Measurements from ENCODE around the gene COG4.
"Not testable (repeated sequence)": the region's sequence is repeated elsewhere in the genome, so short reads cannot be mapped to it uniquely, and the experiment has no call there.

The COG4 gene

DNA sequence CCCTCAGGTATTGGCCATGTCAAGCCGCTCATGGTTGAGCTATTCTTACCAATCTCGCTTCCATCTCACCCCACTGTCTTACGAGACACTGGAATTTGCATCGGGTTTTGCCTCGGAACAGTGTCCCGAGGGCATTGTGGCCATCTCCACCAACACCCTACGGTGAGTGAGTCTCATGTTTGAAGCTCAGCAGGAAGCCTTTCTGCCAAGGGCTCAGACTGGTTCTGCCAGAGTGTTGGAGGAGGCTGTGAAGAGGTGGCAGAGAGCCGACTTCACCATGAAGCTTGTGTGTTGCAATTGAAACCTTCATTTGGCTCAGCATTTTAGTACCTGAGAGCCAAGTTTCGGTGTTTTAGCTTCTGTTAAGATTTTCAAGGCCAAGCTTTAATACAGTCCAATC lies 38.3 kb upstream of the COG4 start:
- no peak for DNase-seq
- no peaks in the 10 kb centered on the region for H3K27me3 ChIP-seq (replicated peaks; ENCODE audit: control insufficient read depth, insufficient read depth, low read length, poor library complexity, severe bottlenecking)
- H3K4me1 ChIP-seq (ENCODE audit: control insufficient read depth, insufficient read depth, low read length, poor library complexity, severe bottlenecking), result no peaks in the 10 kb centered on the region
- H3K36me3 ChIP-seq (ENCODE audit: control insufficient read depth, insufficient read depth, low read length), result peaks cover 96% of the 10 kb centered on the region
- H3K4me3 ChIP-seq (ENCODE audit: insufficient read depth, low read depth, low read length, poor library complexity, severe bottlenecking), result no peak overlapping the region
- no peak overlapping the region for H3K27ac ChIP-seq (ENCODE audit: insufficient read depth, low read length, poor library complexity, severe bottlenecking)
- no peaks in the 10 kb centered on the region for H3K9me3 ChIP-seq (ENCODE audit: control insufficient read depth, low read length)

DNA sequence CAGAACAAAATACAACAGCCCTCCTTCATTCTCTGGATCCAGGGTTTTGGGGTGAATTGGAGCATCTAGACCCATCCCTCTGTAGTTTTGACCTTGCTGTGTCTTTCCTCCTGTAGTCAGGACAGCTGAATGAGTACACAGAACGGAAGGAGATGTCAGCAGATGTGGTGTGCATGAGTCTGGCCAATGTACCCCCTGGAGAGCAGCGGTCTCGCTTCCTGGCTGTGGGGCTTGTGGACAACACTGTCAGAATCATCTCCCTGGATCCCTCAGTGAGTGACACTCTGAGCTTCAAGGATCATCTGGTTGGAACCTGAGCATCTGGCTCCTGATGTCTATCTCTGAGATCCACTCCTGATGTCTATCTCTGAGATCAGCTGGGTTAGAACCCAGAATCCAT lies 32.7 kb upstream of the COG4 start:
- Histone ChIP-seq H3K36me3 (ENCODE audit: control insufficient read depth, insufficient read depth, low read length) (peaks cover 96% of the 10 kb centered on the region), H3K4me3 (ENCODE audit: insufficient read depth, low read depth, low read length, poor library complexity, severe bottlenecking) (no peak overlapping the region)

DNA sequence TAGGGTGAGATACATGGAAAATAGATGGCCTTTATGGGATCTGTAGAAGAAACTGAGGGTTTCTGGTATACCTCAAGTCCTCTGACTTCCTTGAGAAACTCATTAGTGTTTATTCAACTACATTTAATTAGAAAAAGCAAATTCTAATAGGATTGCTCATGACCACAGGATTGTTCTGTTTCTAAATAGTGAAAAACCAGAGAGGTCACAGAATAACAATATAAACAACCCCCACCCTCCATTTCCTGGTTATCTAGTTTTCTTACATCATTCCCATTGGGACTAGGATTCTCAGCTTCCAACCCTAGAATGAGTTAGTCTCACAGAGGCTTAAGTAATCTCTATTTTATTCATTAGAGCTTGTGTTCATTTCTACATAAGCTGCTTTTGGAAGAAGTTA lies 30.3 kb upstream of the COG4 start:
- Histone ChIP-seq H3K4me3 (ENCODE audit: insufficient read depth, low read depth, low read length, poor library complexity, severe bottlenecking) (no peak overlapping the region), H3K36me3 (ENCODE audit: control insufficient read depth, insufficient read depth, low read length) (peaks cover 96% of the 10 kb centered on the region), H3K27ac (ENCODE audit: insufficient read depth, low read length, poor library complexity, severe bottlenecking) (no peak overlapping the region), H3K4me1 (ENCODE audit: control insufficient read depth, insufficient read depth, low read length, poor library complexity, severe bottlenecking) (no peaks in the 10 kb centered on the region), H3K27me3 (replicated peaks; ENCODE audit: control insufficient read depth, insufficient read depth, low read length, poor library complexity, severe bottlenecking) (no peaks in the 10 kb centered on the region), H3K9me3 (ENCODE audit: control insufficient read depth, low read length) (no peaks in the 10 kb centered on the region)
- DNase-seq, result no peak

More for the DNA sequence above, 32.7 kb upstream of the COG4 start:
- H3K9me3 ChIP-seq (ENCODE audit: control insufficient read depth, low read length), result no peaks in the 10 kb centered on the region
- no peaks in the 10 kb centered on the region for H3K27me3 ChIP-seq (replicated peaks; ENCODE audit: control insufficient read depth, insufficient read depth, low read length, poor library complexity, severe bottlenecking)
- H3K27ac ChIP-seq (ENCODE audit: insufficient read depth, low read length, poor library complexity, severe bottlenecking), result no peak overlapping the region
- no peaks in the 10 kb centered on the region for H3K4me1 ChIP-seq (ENCODE audit: control insufficient read depth, insufficient read depth, low read length, poor library complexity, severe bottlenecking)
- no peak for DNase-seq

DNA sequence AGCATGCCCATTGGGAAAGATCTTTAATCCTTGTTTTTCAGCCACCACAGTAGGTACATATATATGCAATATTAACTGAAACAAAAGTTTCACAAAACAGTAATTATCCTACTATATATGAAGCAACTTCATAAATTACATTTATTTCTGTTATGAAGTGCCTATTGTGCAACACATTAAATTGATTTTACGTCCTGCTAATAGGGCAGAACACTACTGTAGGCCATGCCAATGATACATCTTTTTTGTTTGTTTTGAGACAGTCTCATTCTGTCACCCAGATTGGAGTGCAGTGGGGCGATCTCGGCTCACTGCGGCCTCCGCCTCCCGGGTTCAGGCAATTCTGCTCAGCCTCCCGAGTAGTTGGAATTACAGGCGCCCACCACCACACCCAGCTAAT lies 29.3 kb upstream of the COG4 start:
- Histone ChIP-seq H3K4me3 (ENCODE audit: insufficient read depth, low read depth, low read length, poor library complexity, severe bottlenecking) (no peak overlapping the region), H3K27me3 (replicated peaks; ENCODE audit: control insufficient read depth, insufficient read depth, low read length, poor library complexity, severe bottlenecking) (no peaks in the 10 kb centered on the region), H3K9me3 (ENCODE audit: control insufficient read depth, low read length) (no peaks in the 10 kb centered on the region), H3K36me3 (ENCODE audit: control insufficient read depth, insufficient read depth, low read length) (peaks cover 96% of the 10 kb centered on the region), H3K27ac (ENCODE audit: insufficient read depth, low read length, poor library complexity, severe bottlenecking) (no peak overlapping the region), H3K4me1 (ENCODE audit: control insufficient read depth, insufficient read depth, low read length, poor library complexity, severe bottlenecking) (no peaks in the 10 kb centered on the region)
- no peak for DNase-seq

DNA sequence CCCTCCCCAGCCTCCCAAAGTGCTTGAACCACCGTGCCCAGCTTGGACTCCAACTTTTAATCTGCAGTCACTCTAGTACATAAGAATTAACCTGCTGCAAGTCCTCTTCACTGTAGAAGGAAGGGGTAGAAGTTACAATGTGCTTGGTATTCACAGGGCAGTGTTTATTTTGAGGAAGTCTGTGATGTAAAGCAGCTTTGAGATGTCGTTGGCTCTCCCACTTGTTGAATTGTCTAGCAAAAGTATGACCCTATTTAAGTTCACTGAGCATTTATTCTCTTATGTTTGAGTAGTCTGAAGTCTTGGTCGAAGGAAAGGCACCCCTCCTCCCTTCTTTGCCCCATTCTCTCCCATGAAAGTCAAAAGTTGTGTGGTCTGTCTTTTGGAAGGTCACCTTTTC lies 28.4 kb upstream of the COG4 start:
- no peak for DNase-seq
- no peaks in the 10 kb centered on the region for H3K4me1 ChIP-seq (ENCODE audit: control insufficient read depth, insufficient read depth, low read length, poor library complexity, severe bottlenecking)
- no peaks in the 10 kb centered on the region for H3K9me3 ChIP-seq (ENCODE audit: control insufficient read depth, low read length)
- peaks cover 92% of the 10 kb centered on the region for H3K36me3 ChIP-seq (ENCODE audit: control insufficient read depth, insufficient read depth, low read length)
- H3K4me3 ChIP-seq (ENCODE audit: insufficient read depth, low read depth, low read length, poor library complexity, severe bottlenecking), result no peak overlapping the region
- H3K27ac ChIP-seq (ENCODE audit: insufficient read depth, low read length, poor library complexity, severe bottlenecking), result no peak overlapping the region
- H3K27me3 ChIP-seq (replicated peaks; ENCODE audit: control insufficient read depth, insufficient read depth, low read length, poor library complexity, severe bottlenecking), result no peaks in the 10 kb centered on the region

DNA sequence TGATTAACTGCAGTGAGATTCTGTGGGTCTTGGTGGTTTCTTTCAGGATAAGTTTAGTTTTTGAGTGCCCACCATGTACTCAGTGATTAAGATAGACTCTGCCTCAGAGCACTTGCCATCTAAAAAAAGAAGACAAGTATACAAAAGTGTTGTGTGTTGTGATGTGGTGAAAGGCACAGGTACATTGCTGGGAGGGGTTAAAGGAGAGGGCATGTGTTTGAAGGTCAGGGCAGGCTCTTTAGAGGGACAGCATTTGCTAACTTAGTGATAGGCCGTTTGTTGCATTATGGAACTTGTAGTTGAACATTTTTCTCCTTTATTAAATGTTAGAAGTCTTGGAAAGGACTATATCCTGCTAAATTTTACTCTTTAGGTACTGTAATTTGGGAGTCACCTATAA lies 26.7 kb upstream of the COG4 start:
- DNase-seq, result no peak
- Histone ChIP-seq H3K27ac (ENCODE audit: insufficient read depth, low read length, poor library complexity, severe bottlenecking) (no peak overlapping the region), H3K27me3 (replicated peaks; ENCODE audit: control insufficient read depth, insufficient read depth, low read length, poor library complexity, severe bottlenecking) (no peaks in the 10 kb centered on the region), H3K9me3 (ENCODE audit: control insufficient read depth, low read length) (no peaks in the 10 kb centered on the region), H3K4me3 (ENCODE audit: insufficient read depth, low read depth, low read length, poor library complexity, severe bottlenecking) (no peak overlapping the region), H3K4me1 (ENCODE audit: control insufficient read depth, insufficient read depth, low read length, poor library complexity, severe bottlenecking) (no peaks in the 10 kb centered on the region), H3K36me3 (ENCODE audit: control insufficient read depth, insufficient read depth, low read length) (peaks cover 89% of the 10 kb centered on the region)

DNA sequence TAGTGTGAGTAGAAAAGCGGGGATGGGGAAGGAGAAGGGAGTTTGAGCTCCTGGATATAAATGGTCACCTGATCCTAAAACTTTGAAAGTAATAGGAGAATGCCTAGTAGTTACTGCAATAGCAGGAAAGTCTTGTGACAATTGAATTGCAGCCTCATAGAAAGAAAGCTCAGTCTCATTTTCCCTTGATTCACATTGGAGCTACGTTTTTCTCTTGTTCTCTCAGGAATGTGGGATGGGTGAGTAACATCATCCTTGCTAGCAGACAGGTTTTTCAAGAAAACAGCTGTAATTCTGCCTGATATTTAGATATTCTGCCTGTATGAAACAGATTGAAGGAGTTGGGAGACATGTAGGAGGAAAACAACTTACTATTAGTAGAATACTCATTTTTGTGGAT lies 25.6 kb upstream of the COG4 start:
- H3K4me3 ChIP-seq (ENCODE audit: insufficient read depth, low read depth, low read length, poor library complexity, severe bottlenecking), result no peak overlapping the region
- peaks cover 89% of the 10 kb centered on the region for H3K36me3 ChIP-seq (ENCODE audit: control insufficient read depth, insufficient read depth, low read length)
- H3K9me3 ChIP-seq (ENCODE audit: control insufficient read depth, low read length), result no peaks in the 10 kb centered on the region
- no peaks in the 10 kb centered on the region for H3K27me3 ChIP-seq (replicated peaks; ENCODE audit: control insufficient read depth, insufficient read depth, low read length, poor library complexity, severe bottlenecking)
- H3K27ac ChIP-seq (ENCODE audit: insufficient read depth, low read length, poor library complexity, severe bottlenecking), result no peak overlapping the region
- no peak for DNase-seq
- H3K4me1 ChIP-seq (ENCODE audit: control insufficient read depth, insufficient read depth, low read length, poor library complexity, severe bottlenecking), result no peaks in the 10 kb centered on the region

DNA sequence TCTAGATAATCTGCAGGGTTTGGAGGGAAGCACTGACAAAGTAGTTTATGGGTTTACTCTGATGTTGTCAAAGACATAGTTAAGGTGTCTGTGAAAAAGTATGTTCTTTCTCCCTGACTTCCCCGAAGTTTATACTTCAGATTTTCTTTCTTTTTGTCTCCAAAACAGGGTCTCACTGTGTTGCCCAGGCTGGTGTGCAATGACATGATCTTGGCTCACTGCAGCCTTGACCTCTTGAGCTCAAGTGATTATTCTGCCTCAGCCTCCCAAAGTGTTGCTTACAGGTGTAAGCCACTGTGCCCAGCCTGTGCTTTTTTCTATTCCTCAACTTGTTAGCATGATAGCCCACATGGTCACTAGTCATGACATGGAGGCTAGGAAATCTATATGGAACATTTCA lies 21.2 kb upstream of the COG4 start:
- Histone ChIP-seq H3K27me3 (replicated peaks; ENCODE audit: control insufficient read depth, insufficient read depth, low read length, poor library complexity, severe bottlenecking) (no peaks in the 10 kb centered on the region), H3K4me1 (ENCODE audit: control insufficient read depth, insufficient read depth, low read length, poor library complexity, severe bottlenecking) (no peaks in the 10 kb centered on the region), H3K9me3 (ENCODE audit: control insufficient read depth, low read length) (no peaks in the 10 kb centered on the region), H3K4me3 (ENCODE audit: insufficient read depth, low read depth, low read length, poor library complexity, severe bottlenecking) (no peak overlapping the region), H3K27ac (ENCODE audit: insufficient read depth, low read length, poor library complexity, severe bottlenecking) (no peak overlapping the region), H3K36me3 (ENCODE audit: control insufficient read depth, insufficient read depth, low read length) (peaks cover 92% of the 10 kb centered on the region)
- DNase-seq, result no peak

DNA sequence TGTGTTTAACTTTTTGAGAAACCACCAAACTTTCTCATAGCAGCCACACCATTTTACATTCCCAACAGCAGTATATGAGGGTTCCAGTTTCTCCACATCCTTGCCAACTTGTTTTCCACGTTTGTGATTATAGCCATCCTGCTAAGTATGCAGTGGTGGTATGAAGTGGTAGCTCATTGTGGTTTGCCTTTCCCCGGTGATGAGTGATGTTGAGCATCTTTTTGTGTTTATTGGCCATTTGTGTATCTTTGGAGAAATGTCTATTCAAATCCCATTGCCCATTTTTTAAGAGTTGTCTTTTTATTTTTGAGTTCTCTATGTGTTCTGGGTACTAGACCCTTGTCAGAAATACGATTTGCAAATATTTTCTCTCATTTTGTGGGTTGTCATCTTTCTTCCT lies 17.6 kb upstream of the COG4 start:
- peaks cover 94% of the 10 kb centered on the region for H3K36me3 ChIP-seq (ENCODE audit: control insufficient read depth, insufficient read depth, low read length)
- H3K4me1 ChIP-seq (ENCODE audit: control insufficient read depth, insufficient read depth, low read length, poor library complexity, severe bottlenecking), result no peaks in the 10 kb centered on the region
- DNase-seq, result no peak
- H3K27ac ChIP-seq (ENCODE audit: insufficient read depth, low read length, poor library complexity, severe bottlenecking), result no peak overlapping the region
- H3K4me3 ChIP-seq (ENCODE audit: insufficient read depth, low read depth, low read length, poor library complexity, severe bottlenecking), result no peak overlapping the region
- H3K27me3 ChIP-seq (replicated peaks; ENCODE audit: control insufficient read depth, insufficient read depth, low read length, poor library complexity, severe bottlenecking), result no peaks in the 10 kb centered on the region
- H3K9me3 ChIP-seq (ENCODE audit: control insufficient read depth, low read length), result no peaks in the 10 kb centered on the region

DNA sequence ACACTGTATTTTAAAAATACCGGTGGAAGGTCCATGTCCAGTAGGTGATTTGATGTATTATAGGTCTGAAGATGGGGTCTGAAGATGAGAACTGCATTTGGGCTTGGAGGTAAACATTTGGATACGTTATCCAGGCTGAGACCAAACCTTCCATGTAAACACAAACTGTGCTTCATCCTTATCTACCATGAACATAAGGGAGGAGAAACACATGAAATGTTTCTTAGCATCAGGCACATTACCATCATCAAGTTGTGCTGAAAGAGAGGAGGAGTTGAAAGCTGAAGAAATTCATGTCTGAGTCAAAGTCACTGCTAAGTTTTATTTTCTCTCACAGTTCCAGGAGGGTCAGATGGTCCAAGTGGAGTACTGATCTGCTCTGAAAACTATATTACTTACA lies 11.6 kb upstream of the COG4 start:
- no peaks in the 10 kb centered on the region for H3K9me3 ChIP-seq (ENCODE audit: control insufficient read depth, low read length)
- no peak for DNase-seq
- H3K36me3 ChIP-seq (ENCODE audit: control insufficient read depth, insufficient read depth, low read length), result peaks cover 85% of the 10 kb centered on the region
- H3K27ac ChIP-seq (ENCODE audit: insufficient read depth, low read length, poor library complexity, severe bottlenecking), result no peak overlapping the region
- H3K27me3 ChIP-seq (replicated peaks; ENCODE audit: control insufficient read depth, insufficient read depth, low read length, poor library complexity, severe bottlenecking), result no peaks in the 10 kb centered on the region
- no peaks in the 10 kb centered on the region for H3K4me1 ChIP-seq (ENCODE audit: control insufficient read depth, insufficient read depth, low read length, poor library complexity, severe bottlenecking)
- no peak overlapping the region for H3K4me3 ChIP-seq (ENCODE audit: insufficient read depth, low read depth, low read length, poor library complexity, severe bottlenecking)

DNA sequence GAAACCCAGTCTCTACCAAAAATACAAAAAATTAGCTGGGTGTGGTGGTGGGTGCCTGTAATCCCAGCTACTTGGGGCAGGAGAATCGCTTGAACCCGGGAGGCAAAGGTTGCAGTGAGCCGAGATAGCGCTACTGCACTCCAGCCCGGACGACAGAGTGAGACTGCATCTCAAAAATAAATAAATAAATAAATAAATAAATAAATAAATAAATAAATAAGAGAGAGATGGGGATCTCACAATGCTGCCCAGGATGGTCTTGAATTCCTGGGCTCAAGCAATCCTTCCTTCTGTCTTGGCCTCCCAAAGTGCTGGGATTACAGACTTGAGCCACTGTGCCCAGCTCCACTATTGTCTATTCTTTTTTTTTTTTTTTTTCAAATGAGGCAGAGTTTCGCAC lies 6.6 kb upstream of the COG4 start:
- not testable (repeated sequence) for H3K9me3 ChIP-seq (ENCODE audit: control insufficient read depth, low read length); H3K27me3 ChIP-seq (replicated peaks; ENCODE audit: control insufficient read depth, insufficient read depth, low read length, poor library complexity, severe bottlenecking); DNase-seq; H3K4me3 ChIP-seq (ENCODE audit: insufficient read depth, low read depth, low read length, poor library complexity, severe bottlenecking); H3K27ac ChIP-seq (ENCODE audit: insufficient read depth, low read length, poor library complexity, severe bottlenecking)
- Histone ChIP-seq H3K36me3 (ENCODE audit: control insufficient read depth, insufficient read depth, low read length) (peaks cover 67% of the 10 kb centered on the region), H3K4me1 (ENCODE audit: control insufficient read depth, insufficient read depth, low read length, poor library complexity, severe bottlenecking) (peaks cover 30% of the 10 kb centered on the region)

Measured in effector memory CD4-positive, alpha-beta T cell (primary cell).